ENCODE results near the gene SIGLECL1.

DNA sequence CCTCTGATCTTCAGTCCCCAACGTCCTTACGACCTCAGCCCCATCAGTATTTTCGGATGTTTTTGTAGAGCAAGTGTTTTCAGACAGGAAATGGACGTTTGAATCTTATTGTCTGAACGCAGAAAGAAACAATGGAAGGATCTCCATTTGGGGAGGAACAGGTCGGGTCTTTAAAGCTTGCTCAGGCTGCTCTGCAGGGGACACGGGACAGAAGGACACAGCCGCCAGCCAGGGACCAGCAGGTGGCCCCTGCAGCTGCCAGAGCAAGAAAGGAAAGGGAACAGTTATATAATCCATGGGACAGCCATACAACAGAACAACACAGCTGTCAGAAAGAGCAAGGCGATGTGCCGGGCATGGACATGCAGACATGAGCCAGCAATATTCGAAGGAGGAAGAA is 42.1 kb downstream of the SIGLECL1 start:
- TF ChIP-seq, protein P1, sequence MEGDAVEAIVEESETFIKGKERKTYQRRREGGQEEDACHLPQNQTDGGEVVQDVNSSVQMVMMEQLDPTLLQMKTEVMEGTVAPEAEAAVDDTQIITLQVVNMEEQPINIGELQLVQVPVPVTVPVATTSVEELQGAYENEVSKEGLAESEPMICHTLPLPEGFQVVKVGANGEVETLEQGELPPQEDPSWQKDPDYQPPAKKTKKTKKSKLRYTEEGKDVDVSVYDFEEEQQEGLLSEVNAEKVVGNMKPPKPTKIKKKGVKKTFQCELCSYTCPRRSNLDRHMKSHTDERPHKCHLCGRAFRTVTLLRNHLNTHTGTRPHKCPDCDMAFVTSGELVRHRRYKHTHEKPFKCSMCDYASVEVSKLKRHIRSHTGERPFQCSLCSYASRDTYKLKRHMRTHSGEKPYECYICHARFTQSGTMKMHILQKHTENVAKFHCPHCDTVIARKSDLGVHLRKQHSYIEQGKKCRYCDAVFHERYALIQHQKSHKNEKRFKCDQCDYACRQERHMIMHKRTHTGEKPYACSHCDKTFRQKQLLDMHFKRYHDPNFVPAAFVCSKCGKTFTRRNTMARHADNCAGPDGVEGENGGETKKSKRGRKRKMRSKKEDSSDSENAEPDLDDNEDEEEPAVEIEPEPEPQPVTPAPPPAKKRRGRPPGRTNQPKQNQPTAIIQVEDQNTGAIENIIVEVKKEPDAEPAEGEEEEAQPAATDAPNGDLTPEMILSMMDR (IDR thresholded peaks at IDR 0.05; ENCODE audit: low read depth, low read length, poor library complexity, severe bottlenecking) = no peak
- no peak for TF ChIP-seq EZH2phosphoT487 (IDR thresholded peaks at IDR 0.05; ENCODE audit: borderline replicate concordance, low read length)

Measured in DOHH2 (cell line).